SKM-1 (cell line): Measurements from ENCODE around the gene ZMYND12.

Experiments
- DNase-seq: peaks from one replicate; lab custom pipeline; 2025; ENCODE audit not compliant: unreplicated experiment; lab: John Stamatoyannopoulos, UW

The ZMYND12 gene

GRCh38 chr1:42392967-42393848 lies 62.6 kb downstream of the ZMYND12 start:
- DNase-seq: no peak

GRCh38 chr1:42392255-42392654 lies 63.6 kb downstream of the ZMYND12 start:
- DNase-seq: no peak

GRCh38 chr1:42386051-42386450 lies 69.8 kb downstream of the ZMYND12 start:
- DNase-seq: no peak

GRCh38 chr1:42385283-42385682 lies 70.5 kb downstream of the ZMYND12 start:
- no peak for DNase-seq

- no peak for DNase-seq
These were observed 74.5 kb downstream of the ZMYND12 start for GRCh38 chr1:42381280-42381673.

- no peak for DNase-seq
These were observed 75.1 kb downstream of the ZMYND12 start, which contains the start of gene RIMKLA for GRCh38 chr1:42380586-42381279. Gene RIMKLA, plus strand, starts transcription at chr1:42380792. Its CDS starts 143 bp downstream, at chr1:42380935.
